GM15510 (cell line): ENCODE results near the gene UBE2M.

ENCODE experiments used
- POLR2A ChIP-seq: IDR thresholded peaks from 3 replicates; pipeline ENCODE4 v1.6.1; 2011; ENCODE audit warnings: borderline replicate concordance; ENCODE audit not compliant: insufficient read length; ENCODE audit errors: extremely low read depth

Gene UBE2M

DNA sequence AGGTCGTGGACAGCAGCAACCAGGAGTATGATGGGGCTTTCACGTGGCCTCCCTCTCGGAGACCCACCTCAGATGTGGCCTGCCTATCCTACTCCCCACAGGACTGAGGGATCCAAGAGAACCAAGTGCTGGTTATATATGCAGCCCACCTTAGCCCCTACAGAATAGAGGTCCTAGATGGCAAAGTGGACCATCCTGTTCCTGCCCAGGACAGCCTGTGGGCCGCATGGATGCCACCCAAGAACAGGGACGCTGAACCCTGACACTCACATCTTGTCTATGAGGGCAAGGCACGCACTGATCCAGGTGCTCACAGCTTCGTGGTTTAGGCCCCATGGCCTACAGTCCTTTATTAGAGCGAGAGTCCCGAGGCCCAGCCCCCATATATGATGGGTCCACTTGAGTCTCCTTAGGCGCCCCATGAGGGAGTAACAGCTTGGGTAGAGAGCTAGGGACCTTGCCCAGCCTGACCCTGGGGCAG is 45.2 kb downstream of the UBE2M start:
- TF ChIP-seq POLR2A: no peak

DNA sequence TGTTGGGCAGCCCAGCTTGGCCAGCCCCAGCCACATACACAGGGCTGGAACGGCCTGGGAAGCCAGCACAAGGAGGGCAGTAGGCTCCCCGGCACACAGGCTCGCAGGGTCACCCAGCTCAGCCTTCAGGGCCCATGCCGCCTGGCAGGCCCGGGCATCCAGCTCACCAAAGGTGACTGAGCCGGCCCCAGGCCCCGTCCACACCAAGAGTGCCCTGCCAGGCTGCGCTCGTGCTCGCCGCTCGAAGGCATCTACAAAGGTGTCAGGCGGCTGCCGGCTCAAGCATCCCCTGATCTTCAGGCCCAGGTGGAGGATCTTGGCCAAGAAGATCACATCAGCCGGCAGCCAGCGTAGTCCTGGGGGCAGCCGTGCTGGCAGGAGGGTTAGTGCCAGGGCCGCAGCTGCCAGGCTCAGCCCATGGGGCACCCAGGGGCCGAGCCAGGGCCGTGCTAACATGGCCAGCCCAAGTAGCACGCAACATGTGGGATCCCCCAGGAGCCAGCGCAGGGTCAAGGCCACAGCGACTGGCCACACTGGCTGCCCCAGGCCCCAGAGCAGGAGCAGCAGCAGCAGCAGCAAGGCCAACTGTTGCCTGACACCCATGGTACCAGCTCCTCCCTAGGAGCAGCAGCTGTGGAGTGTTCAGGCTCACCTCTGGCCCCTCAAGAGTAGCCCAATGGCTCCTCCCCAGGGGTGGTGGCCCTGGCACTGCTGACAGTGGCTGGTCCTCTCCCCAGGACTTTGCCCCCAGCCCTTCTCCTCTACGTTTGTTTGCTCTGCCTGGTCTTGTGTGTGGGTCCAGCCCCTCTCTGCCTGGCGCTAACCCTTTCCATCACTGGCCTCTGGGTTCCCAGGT is 46.8 kb downstream of the UBE2M start, which contains the start of gene SLC27A5:
TSS of gene SLC27A5 (minus strand) at position 640 of the 856 bp plus-strand sequence. CDS start at position 603, 37 bp downstream.
- TF ChIP-seq POLR2A: no peak

GRCh38 chr19:58510084-58510862 is 48.1 kb downstream of the UBE2M start:
- TF ChIP-seq POLR2A: no peak

GRCh38 chr19:58509731-58510083 is 48.7 kb downstream of the UBE2M start:
- no peak for TF ChIP-seq POLR2A
